Middle frontal gyrus (tissue), 1 donor: Measurements from ENCODE around the gene TUBGCP2.
"Not testable (repeated sequence)": the region's sequence is repeated elsewhere in the genome, so short reads cannot be mapped to it uniquely, and the experiment has no call there.

Experiments
- DNase-seq: peaks from one replicate; pipeline ENCODE4 v3.0.0-alpha.2; 2015; ENCODE audit warnings: low spot score; ENCODE audit errors: extremely low spot score

Gene TUBGCP2

GRCh38 chr10:133266056-133266795 is 42.4 kb downstream of the TUBGCP2 start:
- no peak for DNase-seq

DNA sequence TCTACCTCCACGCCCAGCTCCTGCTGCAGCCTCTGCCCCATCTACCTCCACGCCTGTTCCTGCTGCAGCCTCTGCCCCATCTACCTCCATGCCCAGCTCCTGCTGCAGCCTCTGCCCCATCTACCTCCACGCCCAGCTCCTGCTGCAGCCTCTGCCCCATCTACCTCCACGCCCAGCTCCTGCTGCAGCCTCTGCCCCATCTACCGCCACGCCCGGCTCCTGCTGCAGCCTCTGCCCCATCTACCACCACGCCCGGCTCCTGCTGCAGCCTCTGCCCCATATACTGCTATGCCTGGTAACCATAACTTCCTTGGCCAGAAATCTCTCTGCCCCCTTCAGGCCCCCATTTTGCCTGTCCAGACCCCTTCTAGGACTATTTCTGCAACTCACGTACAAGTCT is 43.6 kb downstream of the TUBGCP2 start:
- not testable (repeated sequence) for DNase-seq

DNA sequence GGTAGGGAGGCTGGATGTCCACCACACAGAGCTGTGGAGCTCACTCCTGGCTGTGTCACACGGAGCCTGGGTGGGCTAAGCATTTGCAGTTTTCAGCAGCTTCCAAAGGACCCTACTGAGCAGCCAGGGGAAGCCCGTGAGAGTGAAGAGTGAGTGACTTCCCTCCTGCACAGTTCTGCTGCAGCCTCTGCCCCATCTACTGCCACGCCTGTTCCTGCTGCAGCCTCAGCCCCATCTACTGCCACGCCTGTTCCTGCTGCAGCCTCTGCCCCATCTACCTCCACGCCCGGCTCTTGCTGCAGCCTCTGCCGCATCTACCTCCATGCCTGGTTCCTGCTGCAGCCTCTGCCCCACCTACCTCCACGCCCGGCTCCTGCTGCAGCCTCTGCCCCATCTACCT is 44.2 kb downstream of the TUBGCP2 start:
- no peak for DNase-seq

- no peak for DNase-seq
Observed at GRCh38 chr10:133263674-133264073, 45.0 kb downstream of the TUBGCP2 start.

DNA sequence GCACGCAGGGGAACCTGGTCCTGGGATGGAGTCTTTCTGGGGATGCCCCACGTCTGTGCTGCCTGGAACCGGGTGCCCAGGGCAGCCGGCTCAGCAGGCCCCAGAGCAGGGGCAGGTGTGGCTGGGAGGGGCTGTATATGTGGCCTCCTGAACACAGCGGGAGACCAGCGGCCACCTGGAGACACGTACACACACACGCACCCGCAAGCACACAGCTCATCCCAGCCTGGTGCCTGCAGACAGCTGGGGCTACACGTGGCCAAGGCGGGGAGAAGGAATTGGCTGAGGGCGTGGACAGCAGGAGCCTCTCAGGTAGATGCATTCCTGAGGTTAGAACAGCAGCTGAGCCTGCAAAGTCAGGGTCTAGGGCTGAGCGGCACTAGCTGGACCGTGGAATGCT is 46.0 kb downstream of the TUBGCP2 start:
- DNase-seq, result no peak

GRCh38 chr10:133261726-133262325 is 46.8 kb downstream of the TUBGCP2 start:
- DNase-seq, result no peak

GRCh38 chr10:133260895-133261725 is 47.6 kb downstream of the TUBGCP2 start:
- no peak for DNase-seq

DNA sequence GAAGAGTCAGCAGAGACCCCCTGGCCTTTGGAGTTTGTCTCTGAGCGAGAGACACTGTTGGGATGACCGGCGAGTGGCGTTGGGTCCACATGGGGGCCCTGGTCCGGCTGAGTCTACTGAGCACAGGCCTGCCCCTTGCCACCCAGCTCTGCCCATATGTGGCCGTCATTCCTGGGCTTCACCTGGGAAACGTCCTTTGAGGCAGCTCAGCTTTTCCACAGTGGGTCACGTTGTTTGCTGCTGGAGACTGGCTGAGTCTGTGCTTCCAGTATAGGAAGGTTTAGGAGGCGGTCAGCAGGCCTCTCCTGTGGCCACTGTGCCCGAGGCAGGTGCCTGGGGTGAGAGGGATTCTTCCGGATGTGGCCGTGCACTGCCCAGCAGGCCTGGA is 49.1 kb downstream of the TUBGCP2 start:
- DNase-seq, result no peak

DNA sequence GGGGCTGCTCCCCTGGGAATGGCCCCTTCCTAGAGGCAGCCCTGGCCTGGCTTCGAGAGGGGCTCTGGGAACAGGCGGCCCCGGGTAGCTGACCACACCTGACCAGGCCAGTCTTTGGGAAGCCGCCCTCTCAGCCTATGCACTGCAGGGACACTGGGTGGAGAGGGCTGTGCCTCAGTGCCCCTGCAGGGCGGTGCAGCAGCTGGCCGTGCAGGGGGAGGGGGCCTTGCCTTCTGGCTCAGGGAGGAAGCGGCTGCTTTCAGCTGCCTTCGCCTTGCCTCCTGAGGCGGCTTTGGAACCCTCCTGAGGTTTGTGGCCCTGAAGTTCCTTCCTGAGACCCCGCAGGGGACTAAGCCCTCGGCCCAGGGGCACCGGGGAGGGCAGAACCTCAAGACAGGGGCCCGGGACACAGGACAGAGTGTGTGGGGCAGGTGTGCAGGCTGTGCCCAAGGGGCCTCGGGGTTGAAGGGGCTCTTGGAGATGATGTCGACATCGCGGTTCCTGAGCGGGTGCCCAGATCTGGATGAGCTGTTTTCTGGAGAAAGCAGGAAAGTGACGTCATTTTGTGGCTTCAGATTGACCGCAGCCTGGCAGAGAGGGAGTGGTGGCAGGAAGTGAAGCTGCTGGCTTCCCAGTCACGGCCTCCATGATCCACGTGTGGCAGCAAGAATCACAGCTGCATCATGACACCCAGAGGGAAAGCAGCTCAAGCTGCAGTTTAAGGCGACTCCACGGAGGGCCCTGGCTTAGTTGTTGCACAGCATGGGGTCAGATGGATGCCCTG is 49.7 kb downstream of the TUBGCP2 start:
- DNase-seq, result no peak

- DNase-seq, result no peak
Observed at GRCh38 chr10:133258066-133258817, 50.4 kb downstream of the TUBGCP2 start.

GRCh38 chr10:133257489-133258065 is 51.1 kb downstream of the TUBGCP2 start:
- no peak for DNase-seq

- no peak for DNase-seq
Observed at GRCh38 chr10:133255323-133255722, 53.3 kb downstream of the TUBGCP2 start.

GRCh38 chr10:133254421-133255120 is 54.1 kb downstream of the TUBGCP2 start:
- no peak for DNase-seq

DNA sequence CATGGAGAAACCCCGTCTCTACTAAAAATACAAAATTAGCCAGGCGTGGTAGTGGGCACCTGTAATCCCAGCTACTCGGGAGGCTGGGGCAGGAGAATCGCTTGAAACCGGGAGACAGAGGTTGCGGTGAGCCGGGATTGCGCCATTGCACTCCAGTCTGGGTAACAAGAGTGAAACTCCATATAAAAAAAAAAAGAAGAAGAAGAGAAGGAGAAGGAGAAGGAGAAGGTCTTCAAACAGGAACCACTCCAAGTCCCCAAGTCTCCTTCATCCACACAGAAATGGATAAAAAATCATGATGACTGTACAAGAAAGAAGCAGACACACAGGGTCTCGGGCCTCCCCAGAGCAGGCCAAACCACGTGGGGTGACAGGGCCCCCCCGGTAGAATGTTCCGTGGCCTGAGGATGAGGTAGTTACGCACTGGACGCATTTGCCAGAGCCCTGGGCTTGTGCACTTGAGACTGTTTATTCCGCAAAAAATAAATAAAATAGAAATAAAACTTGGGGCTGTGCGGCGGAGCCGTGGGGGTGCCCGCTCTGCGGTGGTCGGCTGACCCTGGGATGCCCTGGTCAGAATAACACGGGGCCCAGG is 55.2 kb downstream of the TUBGCP2 start:
- no peak for DNase-seq

DNA sequence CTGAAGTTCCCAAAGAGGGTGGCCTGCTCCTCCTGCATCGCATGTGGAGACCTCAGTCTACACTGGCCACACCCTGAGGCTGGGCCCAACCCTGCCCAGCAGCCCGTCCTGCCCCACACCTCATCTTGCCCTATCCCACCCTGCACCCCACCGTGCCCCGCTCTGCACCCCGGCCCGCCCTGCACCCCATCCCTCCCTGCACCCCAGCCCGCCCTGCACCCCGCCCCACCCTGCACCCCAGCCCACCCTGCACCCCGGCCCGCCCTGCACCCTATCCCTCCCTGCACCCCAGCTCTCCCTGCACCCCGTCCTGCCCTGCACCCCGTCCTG is 56.5 kb downstream of the TUBGCP2 start:
- DNase-seq, result no peak

- no peak for DNase-seq
Observed at GRCh38 chr10:133251388-133252222, 57.1 kb downstream of the TUBGCP2 start.

DNA sequence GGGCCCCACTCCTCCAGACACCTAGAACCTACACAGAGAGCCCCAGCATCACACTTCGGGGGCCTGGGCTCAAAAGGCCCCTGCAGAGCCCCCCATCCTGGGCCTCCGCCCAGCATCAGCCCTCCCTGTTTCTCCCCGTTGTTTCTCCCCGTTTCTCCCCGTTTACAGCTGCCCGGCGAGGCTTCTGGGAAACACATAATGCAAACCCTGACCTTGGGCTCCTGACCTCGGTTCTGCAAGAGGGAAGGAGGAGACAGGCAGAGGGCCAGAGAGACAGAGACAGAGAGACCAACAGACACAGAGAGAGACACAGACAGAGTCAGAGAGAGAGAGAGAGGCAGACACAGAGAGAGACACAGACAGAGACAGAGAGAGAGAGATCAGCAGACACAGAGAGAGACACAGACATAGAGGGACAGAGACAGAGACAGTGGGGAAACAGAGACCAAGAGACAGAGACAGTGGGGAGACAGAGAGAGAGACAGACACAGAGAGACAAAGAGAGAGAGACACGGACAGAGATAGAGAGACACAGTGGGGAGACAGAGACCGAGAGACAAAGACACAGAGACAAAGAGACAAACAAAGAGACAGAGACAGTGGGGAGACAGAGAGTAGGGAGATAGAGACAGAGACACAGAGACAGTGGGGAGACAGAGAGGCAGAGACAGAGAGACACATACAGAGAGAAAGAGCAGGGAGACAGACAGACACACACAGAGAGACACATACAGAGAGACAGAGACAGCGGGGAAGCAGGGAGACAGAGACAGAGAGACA is 58.5 kb downstream of the TUBGCP2 start:
- no peak for DNase-seq
